Left ventricle myocardium inferior (tissue), 1 donor: Measurements from ENCODE around the gene INSYN2A. TPM values are rescaled to one million over a fixed set of nuclear protein-coding genes. Genes with fewer than 3 reads are reported as not detected.

Experiments used
- DNase-seq: peaks from one replicate; pipeline ENCODE4 v3.0.0-alpha.2; 2020
- H3K27ac ChIP-seq: fragments of 200-600 bp; replicated peaks from 2 replicates; pipeline ENCODE4 v1.8.0; 2021
- H3K27me3 ChIP-seq: fragments of 200-600 bp; 2 replicates; pipeline ENCODE4 v1.8.0; 2021; ENCODE audit warnings: low read depth
- H3K36me3 ChIP-seq: fragments of 200-600 bp; 2 replicates; pipeline ENCODE4 v1.8.0; 2021
- H3K4me1 ChIP-seq: fragments of 200-600 bp; 2 replicates; pipeline ENCODE4 v1.8.0; 2021
- H3K4me3 ChIP-seq: fragments of 200-600 bp; 2 replicates; pipeline ENCODE4 v1.8.0; 2021; ENCODE audit warnings: mild to moderate bottlenecking, moderate library complexity
- H3K9me3 ChIP-seq: fragments of 200-600 bp; replicated peaks from 2 replicates; pipeline ENCODE4 v1.8.0; 2021
- intact Hi-C: fragments of 100-400 bp; cut with micrococcal nuclease; formaldehyde crosslinking; loops from one replicate; pipeline ENCODE4 v1.11.0; 2022
- total RNA-seq: library from RNA; stranded (reverse); fragmentation: NEBNext Ultra II Directional; extraction: Animal tissue kit (Norgen Biotek cat#: 25700); gene quantifications from one replicate; pipeline ENCODE4 v1.2.1, GENCODE V29; 2021
- TF ChIP-seq, protein P1 (sequence below): fragments of 200-600 bp; IDR thresholded peaks from 2 replicates; pipeline ENCODE4 v1.8.0; 2021; ENCODE audit warnings: antibody characterized with exemption, mild to moderate bottlenecking, borderline replicate concordance
- donor health status: DM: no; HTN: yes; CAD: no; lungs with severe emphysema.

Gene INSYN2A
- total RNA-seq, 1 donor from 2014 or later, result not detected

- peaks cover 6% of the 10 kb centered on the region for H3K36me3 ChIP-seq
- TF ChIP-seq, protein P1, sequence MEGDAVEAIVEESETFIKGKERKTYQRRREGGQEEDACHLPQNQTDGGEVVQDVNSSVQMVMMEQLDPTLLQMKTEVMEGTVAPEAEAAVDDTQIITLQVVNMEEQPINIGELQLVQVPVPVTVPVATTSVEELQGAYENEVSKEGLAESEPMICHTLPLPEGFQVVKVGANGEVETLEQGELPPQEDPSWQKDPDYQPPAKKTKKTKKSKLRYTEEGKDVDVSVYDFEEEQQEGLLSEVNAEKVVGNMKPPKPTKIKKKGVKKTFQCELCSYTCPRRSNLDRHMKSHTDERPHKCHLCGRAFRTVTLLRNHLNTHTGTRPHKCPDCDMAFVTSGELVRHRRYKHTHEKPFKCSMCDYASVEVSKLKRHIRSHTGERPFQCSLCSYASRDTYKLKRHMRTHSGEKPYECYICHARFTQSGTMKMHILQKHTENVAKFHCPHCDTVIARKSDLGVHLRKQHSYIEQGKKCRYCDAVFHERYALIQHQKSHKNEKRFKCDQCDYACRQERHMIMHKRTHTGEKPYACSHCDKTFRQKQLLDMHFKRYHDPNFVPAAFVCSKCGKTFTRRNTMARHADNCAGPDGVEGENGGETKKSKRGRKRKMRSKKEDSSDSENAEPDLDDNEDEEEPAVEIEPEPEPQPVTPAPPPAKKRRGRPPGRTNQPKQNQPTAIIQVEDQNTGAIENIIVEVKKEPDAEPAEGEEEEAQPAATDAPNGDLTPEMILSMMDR, result no peak
- no peaks in the 10 kb centered on the region for H3K9me3 ChIP-seq
- intact Hi-C loops, result no loop called here
- H3K27me3 ChIP-seq, result no peaks in the 10 kb centered on the region
- H3K4me3 ChIP-seq, result no peak overlapping the region
- H3K27ac ChIP-seq, result no peak overlapping the region
- DNase-seq, result no peak
- no peaks in the 10 kb centered on the region for H3K4me1 ChIP-seq
Observed at GRCh38 chr10:127218658-127219057, 22.3 kb upstream of the INSYN2A start.

DNA sequence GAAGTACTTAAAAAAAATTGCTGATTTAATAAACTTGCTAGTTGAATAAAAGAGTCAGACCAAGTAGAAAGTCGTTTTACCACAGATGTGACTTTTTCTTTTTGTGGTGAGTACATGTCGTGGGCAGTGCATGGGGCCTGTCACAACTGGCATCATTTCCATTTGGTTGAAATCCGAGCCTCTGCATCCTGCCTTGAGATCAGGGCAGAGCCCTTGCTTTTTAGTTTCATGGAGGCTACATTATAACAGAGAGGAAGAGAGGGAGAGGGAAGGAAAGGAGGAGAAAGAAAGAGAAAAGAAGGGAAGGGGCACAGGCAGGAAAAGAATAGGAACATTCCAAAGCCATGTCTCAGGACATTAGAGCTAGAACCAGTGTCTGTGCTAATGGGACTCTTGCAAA lies 20.4 kb upstream of the INSYN2A start:
- no peak overlapping the region for H3K4me3 ChIP-seq
- H3K27me3 ChIP-seq, result no peaks in the 10 kb centered on the region
- no peak for DNase-seq
- H3K36me3 ChIP-seq, result peaks cover 6% of the 10 kb centered on the region
- TF ChIP-seq, protein P1, result no peak
- no peaks in the 10 kb centered on the region for H3K9me3 ChIP-seq
- intact Hi-C loops, result no loop called here
- H3K4me1 ChIP-seq, result no peaks in the 10 kb centered on the region
- H3K27ac ChIP-seq, result no peak overlapping the region

DNA sequence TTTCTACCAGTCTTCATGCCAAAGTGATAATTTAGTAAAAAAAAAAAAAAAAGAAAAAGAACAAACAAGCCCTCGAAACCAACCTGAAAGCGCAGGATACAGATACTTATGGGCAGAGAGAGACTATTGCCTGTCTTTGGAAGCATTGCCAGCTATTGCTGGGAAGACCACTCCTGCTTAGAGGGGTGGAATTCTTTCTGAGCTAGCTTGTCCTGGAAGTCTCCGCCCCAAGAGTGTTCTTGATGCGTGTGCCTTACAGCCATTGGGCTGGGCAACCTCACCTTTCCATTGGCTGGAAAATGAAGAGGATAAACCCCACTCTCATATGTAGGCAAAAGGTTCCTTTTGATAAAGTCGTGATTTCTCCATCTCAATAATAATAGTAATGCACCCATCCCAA lies 19.9 kb upstream of the INSYN2A start:
- no peak overlapping the region for H3K27ac ChIP-seq
- intact Hi-C loops, result no loop called here
- H3K4me1 ChIP-seq, result no peaks in the 10 kb centered on the region
- no peak for DNase-seq
- H3K27me3 ChIP-seq, result no peaks in the 10 kb centered on the region
- TF ChIP-seq, protein P1, result no peak
- H3K36me3 ChIP-seq, result peaks cover 6% of the 10 kb centered on the region
- H3K9me3 ChIP-seq, result no peaks in the 10 kb centered on the region
- H3K4me3 ChIP-seq, result no peak overlapping the region

DNA sequence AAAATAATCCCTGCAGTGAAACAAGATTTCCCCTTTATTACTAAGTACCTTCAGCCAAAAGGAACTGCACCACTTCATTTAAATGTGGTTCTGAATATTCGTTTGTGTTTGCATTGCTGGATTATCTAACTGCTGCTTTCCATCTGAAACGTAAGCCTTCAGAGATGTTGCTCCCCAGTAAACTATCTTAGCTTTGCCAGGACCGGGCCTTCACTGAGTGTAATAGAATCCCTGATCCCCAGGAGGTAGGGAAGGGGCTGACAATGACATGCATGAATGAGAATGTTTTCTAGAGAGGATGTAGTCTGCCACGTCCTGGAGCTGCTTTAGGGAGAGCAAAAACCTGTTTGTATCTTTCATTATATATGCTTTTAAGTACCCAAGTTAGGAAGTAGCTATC lies 19.5 kb upstream of the INSYN2A start:
- TF ChIP-seq, protein P1, result no peak
- intact Hi-C loops, result no loop called here

GRCh38 chr10:127210936-127211466 lies 14.6 kb upstream of the INSYN2A start:
- Histone ChIP-seq H3K4me3 (no peak overlapping the region), H3K36me3 (no peaks in the 10 kb centered on the region), H3K27me3 (no peaks in the 10 kb centered on the region), H3K4me1 (no peaks in the 10 kb centered on the region), H3K9me3 (no peaks in the 10 kb centered on the region), H3K27ac (no peak overlapping the region)
- TF ChIP-seq, protein P1, result no peak
- no peak for DNase-seq
- intact Hi-C loops, result no loop called here

More for the DNA sequence above, 19.5 kb upstream of the INSYN2A start:
- H3K4me3 ChIP-seq, result no peak overlapping the region
- no peak for DNase-seq
- H3K36me3 ChIP-seq, result peaks cover 6% of the 10 kb centered on the region
- H3K27ac ChIP-seq, result no peak overlapping the region
- no peaks in the 10 kb centered on the region for H3K4me1 ChIP-seq
- no peaks in the 10 kb centered on the region for H3K9me3 ChIP-seq
- H3K27me3 ChIP-seq, result no peaks in the 10 kb centered on the region
